NCI-H82 (cell line): ENCODE measurements around the gene ADGRF4.

Experiments used
- DNase-seq: peaks from one replicate; lab custom pipeline; 2025; lab: John Stamatoyannopoulos, UW

The ADGRF4 gene, protein sequence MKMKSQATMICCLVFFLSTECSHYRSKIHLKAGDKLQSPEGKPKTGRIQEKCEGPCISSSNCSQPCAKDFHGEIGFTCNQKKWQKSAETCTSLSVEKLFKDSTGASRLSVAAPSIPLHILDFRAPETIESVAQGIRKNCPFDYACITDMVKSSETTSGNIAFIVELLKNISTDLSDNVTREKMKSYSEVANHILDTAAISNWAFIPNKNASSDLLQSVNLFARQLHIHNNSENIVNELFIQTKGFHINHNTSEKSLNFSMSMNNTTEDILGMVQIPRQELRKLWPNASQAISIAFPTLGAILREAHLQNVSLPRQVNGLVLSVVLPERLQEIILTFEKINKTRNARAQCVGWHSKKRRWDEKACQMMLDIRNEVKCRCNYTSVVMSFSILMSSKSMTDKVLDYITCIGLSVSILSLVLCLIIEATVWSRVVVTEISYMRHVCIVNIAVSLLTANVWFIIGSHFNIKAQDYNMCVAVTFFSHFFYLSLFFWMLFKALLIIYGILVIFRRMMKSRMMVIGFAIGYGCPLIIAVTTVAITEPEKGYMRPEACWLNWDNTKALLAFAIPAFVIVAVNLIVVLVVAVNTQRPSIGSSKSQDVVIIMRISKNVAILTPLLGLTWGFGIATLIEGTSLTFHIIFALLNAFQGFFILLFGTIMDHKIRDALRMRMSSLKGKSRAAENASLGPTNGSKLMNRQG

GRCh38 chr6:47698342-47698787, at the start of gene ADGRF4:
TSS of gene ADGRF4 (plus strand) at chr6:47698580. CDS start at chr6:47707246, 8,666 bp downstream.
- DNase-seq, result no peak

DNA sequence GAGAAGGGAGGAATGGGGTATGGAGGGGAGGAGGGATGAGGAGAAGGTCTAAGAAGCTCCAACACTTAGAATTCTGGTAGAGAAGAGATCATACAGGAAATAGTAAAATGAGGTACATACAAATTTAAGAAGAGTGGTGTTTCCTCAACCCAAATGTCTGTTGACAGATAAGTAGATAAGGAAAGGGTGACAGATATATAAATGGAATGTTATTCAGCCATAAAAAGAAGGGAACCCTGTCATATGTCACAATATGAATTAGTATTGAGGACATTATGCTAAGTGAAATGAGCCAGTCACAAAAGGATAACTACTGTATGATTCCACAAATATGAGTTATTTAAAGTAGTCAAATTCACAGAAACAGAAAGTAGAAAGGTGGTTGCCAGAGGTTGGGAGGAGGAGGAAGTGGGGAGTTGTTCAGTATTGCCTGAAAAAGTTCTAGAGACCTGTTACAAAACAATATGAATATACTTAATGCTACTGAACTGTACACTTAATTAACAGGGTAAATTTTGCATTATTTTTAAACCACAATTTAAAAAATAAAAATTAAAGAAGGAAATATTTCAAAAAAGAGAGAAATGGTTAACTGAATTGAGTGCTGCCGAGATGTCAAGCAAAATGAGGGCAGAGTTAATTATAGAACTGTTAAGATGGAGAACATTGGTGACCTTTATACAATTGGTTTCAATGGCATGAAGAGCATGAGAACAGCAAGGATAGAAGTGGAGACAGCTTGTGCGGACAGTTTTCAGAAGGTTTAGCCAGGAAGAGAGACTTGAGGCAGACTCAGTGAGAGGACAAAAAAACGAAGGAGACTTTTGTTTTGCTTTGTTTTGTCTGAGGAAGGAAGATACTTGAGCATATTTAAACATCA, 47.6 kb upstream of the ADGRF4 start:
- DNase-seq, result no peak

- no peak for DNase-seq
Measured at GRCh38 chr6:47651505-47651944, 46.9 kb upstream of the ADGRF4 start.

DNA sequence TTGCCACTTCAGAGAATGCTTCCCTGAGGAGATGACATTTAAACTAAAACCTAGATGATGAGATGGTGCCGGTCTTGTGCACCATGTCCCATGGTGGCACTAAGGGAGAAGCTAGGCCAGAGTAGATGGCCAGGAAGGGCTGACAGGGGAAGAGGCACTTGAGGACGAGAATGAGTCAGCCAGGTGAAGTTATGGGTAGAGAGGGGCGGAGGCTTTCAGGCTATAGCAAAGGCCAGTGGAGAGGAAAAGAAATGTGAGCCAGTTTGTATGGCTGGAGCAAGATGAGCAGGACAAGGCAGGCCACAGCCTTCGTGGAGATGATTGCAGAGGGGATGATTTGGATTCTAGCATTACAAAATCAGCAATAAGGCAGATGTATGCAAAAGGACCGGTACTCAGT, 44.7 kb upstream of the ADGRF4 start:
- no peak for DNase-seq

DNA sequence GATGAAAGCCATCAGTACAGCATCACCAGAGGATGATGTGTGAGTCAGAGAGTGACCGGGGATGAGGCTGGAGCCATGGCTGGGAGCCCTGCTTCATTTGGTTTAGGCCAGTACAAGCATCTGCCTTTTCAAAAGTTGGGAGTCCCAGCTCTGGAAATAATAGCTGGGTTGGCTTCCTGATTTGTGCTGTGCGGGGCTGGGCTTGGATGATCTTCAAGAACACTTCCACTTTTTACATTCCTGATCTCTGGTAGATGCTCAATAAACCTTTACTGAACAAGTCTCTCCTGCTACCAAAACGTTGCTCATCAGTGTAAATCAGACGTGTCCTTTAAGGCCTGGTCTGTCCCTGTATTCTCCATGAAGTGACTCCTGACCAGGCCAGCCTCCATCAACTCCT, 44.1 kb upstream of the ADGRF4 start:
- DNase-seq, result no peak

- peak; percentile 51 for DNase-seq
Measured at GRCh38 chr6:47655719-47656595, 42.4 kb upstream of the ADGRF4 start.

- DNase-seq, result no peak
Measured at GRCh38 chr6:47661960-47662359, 36.4 kb upstream of the ADGRF4 start.

DNA sequence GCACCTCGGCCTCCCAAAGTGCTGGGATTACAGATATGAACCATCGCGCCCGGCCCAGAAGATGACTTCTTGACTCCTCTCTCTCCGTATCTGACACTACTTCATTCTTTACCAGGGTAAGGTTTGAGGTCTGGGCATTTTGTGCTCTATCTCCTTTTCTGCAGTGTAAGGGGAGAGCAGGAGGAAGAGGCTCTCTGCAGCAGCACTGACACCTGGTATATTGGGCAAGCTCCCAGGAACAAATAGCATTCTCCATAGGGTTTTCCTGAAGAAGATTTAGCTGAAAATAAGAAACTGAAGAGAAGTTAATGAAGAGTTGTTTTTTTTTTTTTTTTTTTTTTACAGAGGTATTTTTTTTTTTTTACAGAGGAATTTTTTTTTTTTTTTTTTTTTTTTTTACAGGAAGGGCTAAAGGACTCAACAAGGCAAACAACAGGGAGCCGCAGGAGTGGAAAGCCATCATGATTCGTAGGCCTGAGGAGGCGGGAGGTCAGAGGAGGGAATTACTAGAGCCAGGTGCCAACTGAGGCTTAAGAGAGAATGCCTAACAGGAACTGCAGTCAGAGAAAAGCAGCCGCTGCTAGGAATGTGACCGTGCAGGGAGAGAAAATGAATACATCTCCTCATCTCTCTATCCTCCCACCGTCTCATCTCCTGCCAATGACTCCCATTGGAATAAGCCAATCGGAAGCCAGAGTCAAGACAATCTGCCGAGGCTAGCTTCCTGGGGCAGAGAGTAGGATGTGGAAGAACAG, 34.7 kb upstream of the ADGRF4 start:
- DNase-seq, result no peak

DNA sequence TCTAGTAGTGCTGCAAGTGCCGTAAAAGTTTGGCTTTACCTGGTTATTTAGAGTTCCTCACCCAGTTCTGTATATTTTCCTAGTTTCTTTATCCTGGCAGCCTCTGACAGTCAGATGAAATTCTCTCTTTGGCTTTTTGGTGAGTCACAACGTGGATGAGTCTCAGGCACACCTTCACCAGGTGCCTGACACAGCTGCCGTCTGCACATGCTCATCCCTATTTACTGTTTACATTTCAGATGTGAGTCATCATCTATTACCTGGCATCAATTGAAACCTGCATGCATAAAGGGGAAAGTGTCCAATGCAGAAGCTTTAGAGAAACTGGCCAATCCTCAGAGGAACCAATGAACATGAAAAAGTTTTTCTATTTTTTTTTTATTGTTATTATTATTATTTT, 33.3 kb upstream of the ADGRF4 start:
- DNase-seq, result no peak

GRCh38 chr6:47669684-47670513, 28.5 kb upstream of the ADGRF4 start:
- DNase-seq, result peak; percentile 87

- peak; percentile 15 for DNase-seq
Measured at GRCh38 chr6:47670851-47671250, 27.5 kb upstream of the ADGRF4 start.

- DNase-seq, result no peak
Measured at GRCh38 chr6:47671777-47672176, 26.6 kb upstream of the ADGRF4 start.

DNA sequence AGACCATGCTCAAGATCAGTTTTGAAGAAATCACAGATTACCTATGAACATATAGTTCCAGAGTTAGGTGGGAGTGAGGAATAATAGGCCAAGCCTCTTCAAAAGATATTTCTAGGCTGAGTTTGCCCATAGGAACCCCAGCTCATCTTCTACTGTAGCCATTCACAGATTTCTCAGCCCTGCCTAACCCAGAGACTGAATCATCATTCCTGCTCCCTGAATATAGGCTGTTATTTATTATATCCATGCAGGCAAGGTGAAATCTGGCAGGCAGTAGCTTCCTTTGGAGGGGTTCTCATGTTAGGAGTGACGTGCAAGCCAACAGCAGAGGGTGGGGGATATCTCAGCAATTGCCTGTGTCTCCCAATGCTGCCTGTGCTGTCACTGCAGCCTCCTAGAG, 25.6 kb upstream of the ADGRF4 start:
- DNase-seq, result no peak

GRCh38 chr6:47674673-47675072, 23.7 kb upstream of the ADGRF4 start:
- DNase-seq, result no peak

GRCh38 chr6:47677381-47678100, 20.8 kb upstream of the ADGRF4 start:
- DNase-seq, result no peak

DNA sequence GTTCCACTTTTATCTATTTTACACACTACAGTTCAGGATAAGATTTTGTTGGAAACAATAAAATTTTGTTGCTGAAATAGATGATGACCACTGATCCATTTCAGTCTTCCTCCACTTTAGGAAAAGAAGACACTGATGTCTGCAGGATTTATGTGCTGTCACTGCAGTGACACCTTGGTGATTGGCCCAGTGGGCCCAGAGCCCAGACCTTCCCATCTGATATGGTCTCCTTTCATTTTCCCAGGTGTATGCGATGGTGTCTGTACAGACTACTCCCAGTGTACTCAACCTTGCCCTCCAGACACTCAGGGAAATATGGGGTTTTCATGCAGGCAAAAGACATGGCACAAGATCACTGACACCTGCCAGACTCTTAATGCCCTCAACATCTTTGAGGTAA, 19.6 kb upstream of the ADGRF4 start:
- DNase-seq, result no peak

DNA sequence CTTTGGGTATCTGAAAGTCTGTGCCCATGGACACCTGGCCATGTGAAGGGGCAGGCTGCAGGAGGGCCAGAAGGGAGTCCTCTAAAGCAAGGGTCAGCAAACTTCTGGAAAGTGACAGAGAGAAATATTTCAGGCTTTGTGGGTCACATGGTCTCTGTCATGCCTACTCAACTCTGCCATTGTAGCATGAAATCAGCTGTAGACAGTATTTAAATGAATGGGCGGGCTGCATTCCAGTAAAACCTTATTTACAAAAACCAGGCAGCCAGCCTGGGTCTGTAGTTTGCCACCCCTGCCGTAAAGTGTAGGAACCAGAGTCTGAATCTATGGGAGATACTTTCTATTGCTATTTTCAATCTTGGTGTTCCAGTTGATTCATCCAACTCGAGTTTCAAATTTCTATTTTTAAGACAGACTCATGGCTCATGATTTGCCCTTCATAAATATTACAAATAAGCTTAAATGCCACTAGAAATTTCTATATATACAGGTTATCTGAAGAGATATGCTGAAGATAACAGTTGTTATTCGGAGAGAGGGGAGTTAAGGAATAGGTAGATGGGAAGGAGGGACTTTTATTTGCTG, 19.0 kb upstream of the ADGRF4 start:
- no peak for DNase-seq

DNA sequence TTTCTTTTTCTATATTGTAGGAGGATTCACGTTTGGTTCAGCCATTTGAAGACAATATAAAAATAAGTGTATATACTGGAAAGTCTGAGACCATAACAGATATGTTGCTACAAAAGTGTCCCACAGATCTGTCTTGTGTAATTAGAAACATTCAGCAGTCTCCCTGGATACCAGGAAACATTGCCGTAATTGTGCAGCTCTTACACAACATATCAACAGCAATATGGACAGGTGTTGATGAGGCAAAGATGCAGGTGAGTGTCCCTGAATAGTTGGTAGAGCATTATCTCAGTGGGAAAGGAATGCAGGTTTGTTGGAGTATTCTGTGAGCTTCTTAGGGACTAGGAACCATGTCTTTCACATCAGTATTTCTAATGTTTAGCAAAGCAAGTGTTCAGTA, 18.3 kb upstream of the ADGRF4 start:
- DNase-seq, result no peak

- no peak for DNase-seq
Measured at GRCh38 chr6:47680724-47681123, 17.7 kb upstream of the ADGRF4 start.
